Cardiac atrium fibroblast (primary cell): ENCODE results near the gene PRC1. TPM values are rescaled to one million over a fixed set of nuclear protein-coding genes. Genes with fewer than 3 reads are reported as not detected.

Experiments
- total RNA-seq: library from RNA; depleted of rRNA; stranded (reverse); fragments of >200 nt; gene quantifications from 2 replicates; pipeline ENCODE4 v1.2.3, GENCODE V29; 2015

PRC1 gene, protein sequence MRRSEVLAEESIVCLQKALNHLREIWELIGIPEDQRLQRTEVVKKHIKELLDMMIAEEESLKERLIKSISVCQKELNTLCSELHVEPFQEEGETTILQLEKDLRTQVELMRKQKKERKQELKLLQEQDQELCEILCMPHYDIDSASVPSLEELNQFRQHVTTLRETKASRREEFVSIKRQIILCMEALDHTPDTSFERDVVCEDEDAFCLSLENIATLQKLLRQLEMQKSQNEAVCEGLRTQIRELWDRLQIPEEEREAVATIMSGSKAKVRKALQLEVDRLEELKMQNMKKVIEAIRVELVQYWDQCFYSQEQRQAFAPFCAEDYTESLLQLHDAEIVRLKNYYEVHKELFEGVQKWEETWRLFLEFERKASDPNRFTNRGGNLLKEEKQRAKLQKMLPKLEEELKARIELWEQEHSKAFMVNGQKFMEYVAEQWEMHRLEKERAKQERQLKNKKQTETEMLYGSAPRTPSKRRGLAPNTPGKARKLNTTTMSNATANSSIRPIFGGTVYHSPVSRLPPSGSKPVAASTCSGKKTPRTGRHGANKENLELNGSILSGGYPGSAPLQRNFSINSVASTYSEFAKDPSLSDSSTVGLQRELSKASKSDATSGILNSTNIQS
- total RNA-seq: 33.8 and 37.9 TPM in 2 replicates

GRCh38 chr15:90994417-90995311 is at the start of gene PRC1:
PRC1 (minus strand) TSS chr15:90994535; CDS start chr15:90994417, 118 bp downstream.

DNA sequence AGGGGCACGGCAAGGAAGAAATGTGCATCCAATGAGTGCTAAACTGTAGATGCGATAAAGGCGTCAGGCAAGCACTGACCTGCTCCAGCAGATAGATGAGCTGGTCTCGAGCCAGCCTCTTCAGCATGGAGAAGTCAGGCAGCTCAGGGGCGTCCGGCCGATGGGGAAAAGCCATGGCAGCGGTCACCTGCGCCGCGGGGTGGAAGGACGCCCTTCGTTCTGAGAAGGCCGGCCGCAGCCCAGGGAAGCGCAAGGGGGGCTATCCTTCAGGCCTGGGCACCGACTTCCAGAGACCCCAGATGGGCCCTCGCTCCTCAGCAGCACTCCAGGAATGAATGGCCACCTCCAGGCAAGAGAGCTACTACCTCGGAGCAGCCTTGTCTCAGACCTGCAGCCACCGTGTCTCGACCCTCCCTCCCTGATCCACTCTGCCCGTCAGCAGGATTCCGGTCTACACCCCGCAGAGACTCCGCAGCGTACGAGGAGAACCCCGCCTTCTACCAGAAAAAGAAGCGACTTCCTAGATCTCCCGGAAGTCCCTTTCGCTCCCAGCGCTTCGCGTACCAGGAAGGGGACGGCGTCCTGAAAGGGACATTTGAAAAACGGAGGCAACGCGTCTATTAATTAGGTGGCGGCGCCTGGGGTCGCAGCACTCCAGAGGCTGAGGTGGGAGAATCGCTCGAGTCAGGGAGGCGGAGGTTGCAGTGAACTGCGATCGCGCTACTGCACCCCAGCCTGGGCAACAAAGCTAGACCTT is 27.9 kb upstream of the PRC1 start, which contains the start of gene VPS33B:
VPS33B (minus strand) TSS at position 520 of the 757 bp plus-strand sequence; CDS start at position 175, 345 bp downstream.

GRCh38 chr15:90954712-90955623 is 39.4 kb downstream of the PRC1 start, which contains the start of gene RCCD1:
RCCD1 (plus strand) TSS chr15:90954884; CDS start chr15:90956735, 1,851 bp downstream.

DNA sequence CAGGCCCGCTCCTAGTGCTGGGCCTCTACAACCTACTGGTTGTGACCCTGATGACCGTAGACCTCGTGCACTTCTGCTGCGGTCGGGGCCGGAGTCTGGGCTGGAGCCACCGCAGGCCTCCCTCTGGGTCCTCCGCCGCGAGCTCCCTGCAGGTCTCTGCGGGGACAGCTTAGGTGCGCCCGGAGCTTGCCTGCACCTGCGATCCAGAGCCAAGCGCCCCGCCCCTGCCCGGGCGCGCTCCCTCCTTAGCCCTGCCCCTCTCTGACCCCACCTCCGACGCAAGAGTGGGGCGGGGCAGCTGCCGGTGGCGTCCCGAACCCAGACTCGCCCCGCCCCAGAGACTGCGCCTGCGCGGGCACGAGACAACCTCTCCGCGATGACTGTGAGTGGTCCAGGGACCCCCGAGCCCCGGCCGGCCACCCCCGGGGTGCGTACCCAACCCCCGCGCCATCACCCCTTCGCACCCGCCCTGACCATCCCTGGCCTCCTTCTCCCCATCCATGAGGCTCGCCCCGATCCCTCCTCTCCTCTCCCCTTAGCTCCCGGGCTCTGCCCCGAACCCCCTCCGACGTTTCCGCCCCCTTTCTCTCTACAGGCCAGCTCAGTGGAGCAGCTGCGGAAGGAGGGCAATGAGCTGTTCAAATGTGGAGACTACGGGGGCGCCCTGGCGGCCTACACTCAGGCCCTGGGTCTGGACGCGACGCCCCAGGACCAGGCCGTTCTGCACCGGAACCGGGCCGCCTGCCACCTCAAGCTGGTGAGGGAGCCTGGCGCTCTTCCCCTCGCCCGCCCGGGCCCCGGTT is 59.2 kb downstream of the PRC1 start, which contains the start of gene UNC45A:
UNC45A (plus strand) TSS at position 337 of the 803 bp plus-strand sequence; CDS start at position 377, 40 bp downstream.

DNA sequence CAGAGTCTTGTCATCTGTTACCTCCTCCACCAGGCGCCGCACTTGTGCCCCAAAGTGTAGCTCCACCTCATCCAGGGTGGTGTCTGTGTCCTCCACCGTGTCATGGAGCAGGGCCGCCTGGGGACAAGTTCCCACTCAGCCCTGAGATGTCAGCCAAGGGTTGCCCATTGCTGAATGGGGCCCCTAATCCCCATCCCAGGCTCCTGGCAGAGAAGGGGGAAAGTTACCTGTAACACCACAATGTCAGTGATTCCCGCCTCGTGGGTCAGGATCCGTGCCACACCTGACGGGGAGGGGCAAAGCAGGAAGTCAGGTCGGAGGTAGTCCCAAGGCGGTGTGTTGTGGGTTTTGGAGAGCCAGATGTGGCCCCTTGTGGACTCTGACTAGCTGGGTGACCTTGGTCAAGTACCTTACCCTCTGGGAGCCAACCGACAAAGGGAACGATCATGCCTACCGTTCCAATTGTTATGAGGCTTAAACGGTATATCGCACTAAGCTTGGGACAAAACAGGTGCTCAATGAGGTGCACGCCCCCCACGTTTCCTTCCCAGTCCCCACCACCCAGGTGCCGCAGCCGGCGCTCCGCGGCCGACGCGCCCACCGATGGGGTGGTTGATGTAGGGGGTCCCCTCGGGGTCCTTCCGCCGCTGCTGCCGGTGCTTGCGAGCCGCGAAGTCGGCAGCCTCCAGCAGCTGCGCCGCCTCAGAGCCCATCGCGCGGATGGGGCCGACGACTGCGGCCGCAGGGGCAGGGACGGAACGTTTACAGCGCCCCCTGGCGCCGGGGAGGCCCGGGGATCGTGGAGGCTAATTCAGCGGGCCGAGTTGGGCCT is 62.3 kb downstream of the PRC1 start, which contains the start of gene HDDC3:
HDDC3 (minus strand) TSS at position 722 of the 832 bp plus-strand sequence; CDS start at position 713, 9 bp downstream.

Other genes with a start within 250 kb of the PRC1 start
- gene FURIN, start 125.9 kb downstream of the PRC1 start, total RNA-seq: 50.2 and 70.3 TPM in 2 replicates
- gene FES, start 110.0 kb downstream of the PRC1 start, total RNA-seq: 7.5 and 15.0 TPM in 2 replicates
- gene MAN2A2, start 91.2 kb downstream of the PRC1 start, total RNA-seq: 8.1 and 20.1 TPM in 2 replicates
- gene HDDC3, start 62.0 kb downstream of the PRC1 start, total RNA-seq: 7.8 and 14.6 TPM in 2 replicates
- 27.8 and 45.8 TPM in 2 replicates for gene UNC45A, start 59.2 kb downstream of the PRC1 start, total RNA-seq
- 7.0 and 11.7 TPM in 2 replicates for gene RCCD1, start 39.7 kb downstream of the PRC1 start, total RNA-seq
- 8.1 and 8.7 TPM in 2 replicates for gene VPS33B, start 28.1 kb upstream of the PRC1 start, total RNA-seq
- gene SV2B, start 105.7 kb upstream of the PRC1 start, total RNA-seq: 0.16 TPM in 1 of 2 replicates, not detected in the other